ENCODE measurements around the gene PARP12. TPM values are rescaled to one million over a fixed set of nuclear protein-coding genes. Genes with fewer than 3 reads are reported as not detected.

PARP12 gene
- total and polyA plus RNA-seq, 9 of the 15 experiments (the other 6 are each of a cell fraction or from before 2014, with no cell fraction given), result 4.6 to 40.4 (median 23.5) TPM

DNA sequence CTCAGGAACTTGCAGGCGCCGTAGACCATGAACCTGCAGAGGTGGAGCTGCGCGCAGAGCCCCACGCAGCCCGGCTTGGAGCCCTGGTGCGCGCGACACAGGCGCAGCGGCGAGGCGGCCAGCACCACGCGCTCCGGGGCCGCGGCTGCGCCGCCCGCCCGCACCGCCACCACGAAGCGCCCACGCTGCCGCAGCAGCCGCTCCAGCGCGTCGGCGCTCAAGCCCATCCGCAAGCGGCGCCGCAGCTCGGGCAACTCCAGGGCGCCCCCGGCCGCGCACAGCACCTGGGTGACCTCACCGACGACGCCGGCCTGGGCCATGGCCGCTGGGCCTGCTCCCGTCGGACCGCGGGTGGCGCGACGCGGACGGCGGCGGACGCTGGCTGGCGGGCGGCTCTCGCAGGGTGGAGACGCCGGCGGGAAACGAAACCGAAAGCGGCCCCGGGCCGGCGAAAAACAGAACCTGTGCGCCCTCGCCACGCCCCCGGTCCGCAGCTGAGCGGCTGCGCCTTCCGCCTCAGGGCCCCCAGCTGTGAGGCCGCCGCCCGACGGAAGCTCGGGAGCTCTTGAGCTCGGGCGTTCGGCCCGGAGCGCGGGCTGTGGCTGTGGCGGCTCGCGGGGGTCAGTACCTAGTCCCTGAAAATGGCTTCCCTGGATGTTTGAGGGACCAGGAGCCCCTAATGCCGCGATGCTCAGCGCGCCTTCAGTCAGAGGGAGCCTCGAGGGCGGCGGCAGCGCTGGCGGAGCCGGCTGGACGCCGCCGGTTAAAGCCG lies at the start of gene PARP12 (continued):
- TF ChIP-seq NRF1 (conservative IDR thresholded peaks at IDR 0.05 in 1 of 2, IDR thresholded peaks at IDR 0.05 in 1 of 2) (peak; percentile 77 to 83), OTX1 (CRISPR knock-in tag; IDR thresholded peaks at IDR 0.05) (no peak), FOXJ2 (tag; IDR thresholded peaks at IDR 0.05) (no peak), KAT2B (IDR thresholded peaks at IDR 0.05; ENCODE audit: low read depth, low read length) (no peak), GTF2A2 (tag; IDR thresholded peaks at IDR 0.05) (peak; percentile 62; the same call in 1 of the 2 replicates), ZNF444 (CRISPR knock-in tag; IDR thresholded peaks at IDR 0.05) (no peak), SP1 (CRISPR knock-in tag; IDR thresholded peaks at IDR 0.05) (peak; percentile 48; the same call in 1 of the 2 replicates), JUN (IDR thresholded peaks at IDR 0.05; ENCODE audit: borderline replicate concordance, low read depth, low read length) (peak; percentile 73), JUN (CRISPR knock-in tag; IDR thresholded peaks at IDR 0.05; ENCODE audit: borderline replicate concordance) (peak; percentile 95; the same call in 1 of the 2 replicates), SRSF9 (IDR thresholded peaks at IDR 0.05; ENCODE audit: borderline replicate concordance, low read depth, low read length) (no peak), BRD9 (IDR thresholded peaks at IDR 0.05; ENCODE audit: low read depth, partially characterized antibody) (no peak), TCF3 (CRISPR knock-in tag; IDR thresholded peaks at IDR 0.05) (peak; percentile 34), KAT8 (IDR thresholded peaks at IDR 0.05; ENCODE audit: low read depth) (no peak), NR2C2 (CRISPR knock-in tag; IDR thresholded peaks at IDR 0.05) (peak; percentile 79; the same call in 1 of the 2 replicates), NR2C2 (tag; IDR thresholded peaks at IDR 0.05) (peak; percentile 55), SAFB (IDR thresholded peaks at IDR 0.05; ENCODE audit: borderline replicate concordance, low read depth, low read length) (peak; percentile 1; the same call in 1 of the 2 replicates), SPI1 (IDR thresholded peaks at IDR 0.05; ENCODE audit: borderline replicate concordance, low read depth, low read length) (0 out of 2 replicates have a peak, but pooled peaks have one; percentile 42)
- TF ChIP-seq, protein P1, sequence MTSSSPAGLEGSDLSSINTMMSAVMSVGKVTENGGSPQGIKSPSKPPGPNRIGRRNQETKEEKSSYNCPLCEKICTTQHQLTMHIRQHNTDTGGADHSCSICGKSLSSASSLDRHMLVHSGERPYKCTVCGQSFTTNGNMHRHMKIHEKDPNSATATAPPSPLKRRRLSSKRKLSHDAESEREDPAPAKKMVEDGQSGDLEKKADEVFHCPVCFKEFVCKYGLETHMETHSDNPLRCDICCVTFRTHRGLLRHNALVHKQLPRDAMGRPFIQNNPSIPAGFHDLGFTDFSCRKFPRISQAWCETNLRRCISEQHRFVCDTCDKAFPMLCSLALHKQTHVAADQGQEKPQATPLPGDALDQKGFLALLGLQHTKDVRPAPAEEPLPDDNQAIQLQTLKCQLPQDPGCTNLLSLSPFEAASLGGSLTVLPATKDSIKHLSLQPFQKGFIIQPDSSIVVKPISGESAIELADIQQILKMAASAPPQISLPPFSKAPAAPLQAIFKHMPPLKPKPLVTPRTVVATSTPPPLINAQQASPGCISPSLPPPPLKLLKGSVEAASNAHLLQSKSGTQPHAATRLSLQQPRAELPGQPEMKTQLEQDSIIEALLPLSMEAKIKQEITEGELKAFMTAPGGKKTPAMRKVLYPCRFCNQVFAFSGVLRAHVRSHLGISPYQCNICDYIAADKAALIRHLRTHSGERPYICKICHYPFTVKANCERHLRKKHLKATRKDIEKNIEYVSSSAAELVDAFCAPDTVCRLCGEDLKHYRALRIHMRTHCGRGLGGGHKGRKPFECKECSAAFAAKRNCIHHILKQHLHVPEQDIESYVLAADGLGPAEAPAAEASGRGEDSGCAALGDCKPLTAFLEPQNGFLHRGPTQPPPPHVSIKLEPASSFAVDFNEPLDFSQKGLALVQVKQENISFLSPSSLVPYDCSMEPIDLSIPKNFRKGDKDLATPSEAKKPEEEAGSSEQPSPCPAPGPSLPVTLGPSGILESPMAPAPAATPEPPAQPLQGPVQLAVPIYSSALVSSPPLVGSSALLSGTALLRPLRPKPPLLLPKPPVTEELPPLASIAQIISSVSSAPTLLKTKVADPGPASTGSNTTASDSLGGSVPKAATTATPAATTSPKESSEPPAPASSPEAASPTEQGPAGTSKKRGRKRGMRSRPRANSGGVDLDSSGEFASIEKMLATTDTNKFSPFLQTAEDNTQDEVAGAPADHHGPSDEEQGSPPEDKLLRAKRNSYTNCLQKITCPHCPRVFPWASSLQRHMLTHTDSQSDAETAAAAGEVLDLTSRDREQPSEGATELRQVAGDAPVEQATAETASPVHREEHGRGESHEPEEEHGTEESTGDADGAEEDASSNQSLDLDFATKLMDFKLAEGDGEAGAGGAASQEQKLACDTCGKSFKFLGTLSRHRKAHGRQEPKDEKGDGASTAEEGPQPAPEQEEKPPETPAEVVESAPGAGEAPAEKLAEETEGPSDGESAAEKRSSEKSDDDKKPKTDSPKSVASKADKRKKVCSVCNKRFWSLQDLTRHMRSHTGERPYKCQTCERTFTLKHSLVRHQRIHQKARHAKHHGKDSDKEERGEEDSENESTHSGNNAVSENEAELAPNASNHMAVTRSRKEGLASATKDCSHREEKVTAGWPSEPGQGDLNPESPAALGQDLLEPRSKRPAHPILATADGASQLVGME (CRISPR knock-in tag; IDR thresholded peaks at IDR 0.05), result peak; percentile 65; the same call in 1 of the 2 replicates
- TF ChIP-seq, protein P2, sequence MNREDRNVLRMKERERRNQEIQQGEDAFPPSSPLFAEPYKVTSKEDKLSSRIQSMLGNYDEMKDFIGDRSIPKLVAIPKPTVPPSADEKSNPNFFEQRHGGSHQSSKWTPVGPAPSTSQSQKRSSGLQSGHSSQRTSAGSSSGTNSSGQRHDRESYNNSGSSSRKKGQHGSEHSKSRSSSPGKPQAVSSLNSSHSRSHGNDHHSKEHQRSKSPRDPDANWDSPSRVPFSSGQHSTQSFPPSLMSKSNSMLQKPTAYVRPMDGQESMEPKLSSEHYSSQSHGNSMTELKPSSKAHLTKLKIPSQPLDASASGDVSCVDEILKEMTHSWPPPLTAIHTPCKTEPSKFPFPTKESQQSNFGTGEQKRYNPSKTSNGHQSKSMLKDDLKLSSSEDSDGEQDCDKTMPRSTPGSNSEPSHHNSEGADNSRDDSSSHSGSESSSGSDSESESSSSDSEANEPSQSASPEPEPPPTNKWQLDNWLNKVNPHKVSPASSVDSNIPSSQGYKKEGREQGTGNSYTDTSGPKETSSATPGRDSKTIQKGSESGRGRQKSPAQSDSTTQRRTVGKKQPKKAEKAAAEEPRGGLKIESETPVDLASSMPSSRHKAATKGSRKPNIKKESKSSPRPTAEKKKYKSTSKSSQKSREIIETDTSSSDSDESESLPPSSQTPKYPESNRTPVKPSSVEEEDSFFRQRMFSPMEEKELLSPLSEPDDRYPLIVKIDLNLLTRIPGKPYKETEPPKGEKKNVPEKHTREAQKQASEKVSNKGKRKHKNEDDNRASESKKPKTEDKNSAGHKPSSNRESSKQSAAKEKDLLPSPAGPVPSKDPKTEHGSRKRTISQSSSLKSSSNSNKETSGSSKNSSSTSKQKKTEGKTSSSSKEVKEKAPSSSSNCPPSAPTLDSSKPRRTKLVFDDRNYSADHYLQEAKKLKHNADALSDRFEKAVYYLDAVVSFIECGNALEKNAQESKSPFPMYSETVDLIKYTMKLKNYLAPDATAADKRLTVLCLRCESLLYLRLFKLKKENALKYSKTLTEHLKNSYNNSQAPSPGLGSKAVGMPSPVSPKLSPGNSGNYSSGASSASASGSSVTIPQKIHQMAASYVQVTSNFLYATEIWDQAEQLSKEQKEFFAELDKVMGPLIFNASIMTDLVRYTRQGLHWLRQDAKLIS (CRISPR knock-in tag; IDR thresholded peaks at IDR 0.05), result no peak; the same call in 1 of the 2 replicates

All from K562 (cell line).